ENCODE results near the gene PHACTR1.

Gene PHACTR1

GRCh38 chr6:13038315-13038714 lies 321.7 kb downstream of the PHACTR1 start:
- Histone ChIP-seq H2AFZ (ENCODE audit: low read depth, low read length) (no peak overlapping the region), H3K4me1 (ENCODE audit: insufficient read depth, low read length) (no peaks in the 10 kb centered on the region), H3K36me3 (ENCODE audit: insufficient read depth, low read length) (no peaks in the 10 kb centered on the region), H3K9me3 (ENCODE audit: low read length) (no peaks in the 10 kb centered on the region), H3K4me3 (ENCODE audit: low read length) (no peak overlapping the region), H3K27me3 (ENCODE audit: insufficient read depth, low read length) (no peaks in the 10 kb centered on the region)

- no peak overlapping the region for H3K4me3 ChIP-seq (ENCODE audit: low read length)
- no peaks in the 10 kb centered on the region for H3K9me3 ChIP-seq (ENCODE audit: low read length)
- H3K4me1 ChIP-seq (ENCODE audit: insufficient read depth, low read length) = no peaks in the 10 kb centered on the region
- H3K27me3 ChIP-seq (ENCODE audit: insufficient read depth, low read length) = no peaks in the 10 kb centered on the region
- H3K36me3 ChIP-seq (ENCODE audit: insufficient read depth, low read length) = no peaks in the 10 kb centered on the region
- H2AFZ ChIP-seq (ENCODE audit: low read depth, low read length) = no peak overlapping the region
These were observed 322.2 kb downstream of the PHACTR1 start for GRCh38 chr6:13038741-13039190.

GRCh38 chr6:13044390-13044789 lies 327.8 kb downstream of the PHACTR1 start:
- Histone ChIP-seq H3K27me3 (ENCODE audit: insufficient read depth, low read length) (no peaks in the 10 kb centered on the region), H3K4me1 (ENCODE audit: insufficient read depth, low read length) (no peaks in the 10 kb centered on the region), H3K36me3 (ENCODE audit: insufficient read depth, low read length) (no peaks in the 10 kb centered on the region), H3K9me3 (ENCODE audit: low read length) (no peaks in the 10 kb centered on the region), H3K4me3 (ENCODE audit: low read length) (no peak overlapping the region), H2AFZ (ENCODE audit: low read depth, low read length) (no peak overlapping the region)

GRCh38 chr6:13044896-13045295 lies 328.3 kb downstream of the PHACTR1 start:
- no peak overlapping the region for H3K4me3 ChIP-seq (ENCODE audit: low read length)
- no peaks in the 10 kb centered on the region for H3K4me1 ChIP-seq (ENCODE audit: insufficient read depth, low read length)
- no peak overlapping the region for H2AFZ ChIP-seq (ENCODE audit: low read depth, low read length)
- H3K36me3 ChIP-seq (ENCODE audit: insufficient read depth, low read length) = no peaks in the 10 kb centered on the region
- H3K9me3 ChIP-seq (ENCODE audit: low read length) = no peaks in the 10 kb centered on the region
- H3K27me3 ChIP-seq (ENCODE audit: insufficient read depth, low read length) = no peaks in the 10 kb centered on the region

- Histone ChIP-seq H3K4me3 (ENCODE audit: low read length) (no peak overlapping the region), H2AFZ (ENCODE audit: low read depth, low read length) (no peak overlapping the region), H3K36me3 (ENCODE audit: insufficient read depth, low read length) (no peaks in the 10 kb centered on the region), H3K4me1 (ENCODE audit: insufficient read depth, low read length) (no peaks in the 10 kb centered on the region), H3K9me3 (ENCODE audit: low read length) (no peaks in the 10 kb centered on the region), H3K27me3 (ENCODE audit: insufficient read depth, low read length) (no peaks in the 10 kb centered on the region)
These were observed 329.1 kb downstream of the PHACTR1 start for GRCh38 chr6:13045676-13046075.

- no peak overlapping the region for H2AFZ ChIP-seq (ENCODE audit: low read depth, low read length)
- no peaks in the 10 kb centered on the region for H3K9me3 ChIP-seq (ENCODE audit: low read length)
- no peak overlapping the region for H3K4me3 ChIP-seq (ENCODE audit: low read length)
- no peaks in the 10 kb centered on the region for H3K27me3 ChIP-seq (ENCODE audit: insufficient read depth, low read length)
- H3K36me3 ChIP-seq (ENCODE audit: insufficient read depth, low read length) = no peaks in the 10 kb centered on the region
- H3K4me1 ChIP-seq (ENCODE audit: insufficient read depth, low read length) = no peaks in the 10 kb centered on the region
These were observed 329.5 kb downstream of the PHACTR1 start for GRCh38 chr6:13046084-13046483.

- no peak overlapping the region for H3K4me3 ChIP-seq (ENCODE audit: low read length)
- H2AFZ ChIP-seq (ENCODE audit: low read depth, low read length) = no peak overlapping the region
- H3K36me3 ChIP-seq (ENCODE audit: insufficient read depth, low read length) = no peaks in the 10 kb centered on the region
- no peaks in the 10 kb centered on the region for H3K9me3 ChIP-seq (ENCODE audit: low read length)
- no peaks in the 10 kb centered on the region for H3K27me3 ChIP-seq (ENCODE audit: insufficient read depth, low read length)
- H3K4me1 ChIP-seq (ENCODE audit: insufficient read depth, low read length) = no peaks in the 10 kb centered on the region
These were observed 331.5 kb downstream of the PHACTR1 start for GRCh38 chr6:13048113-13048512.

GRCh38 chr6:13049666-13050254 lies 333.2 kb downstream of the PHACTR1 start:
- Histone ChIP-seq H3K4me3 (ENCODE audit: low read length) (no peak overlapping the region), H3K9me3 (ENCODE audit: low read length) (no peaks in the 10 kb centered on the region), H3K27me3 (ENCODE audit: insufficient read depth, low read length) (no peaks in the 10 kb centered on the region), H2AFZ (ENCODE audit: low read depth, low read length) (no peak overlapping the region), H3K36me3 (ENCODE audit: insufficient read depth, low read length) (no peaks in the 10 kb centered on the region), H3K4me1 (ENCODE audit: insufficient read depth, low read length) (no peaks in the 10 kb centered on the region)

- H2AFZ ChIP-seq (ENCODE audit: low read depth, low read length) = no peak overlapping the region
- H3K36me3 ChIP-seq (ENCODE audit: insufficient read depth, low read length) = no peaks in the 10 kb centered on the region
- no peaks in the 10 kb centered on the region for H3K9me3 ChIP-seq (ENCODE audit: low read length)
- H3K27me3 ChIP-seq (ENCODE audit: insufficient read depth, low read length) = no peaks in the 10 kb centered on the region
- no peaks in the 10 kb centered on the region for H3K4me1 ChIP-seq (ENCODE audit: insufficient read depth, low read length)
- no peak overlapping the region for H3K4me3 ChIP-seq (ENCODE audit: low read length)
These were observed 336.5 kb downstream of the PHACTR1 start for GRCh38 chr6:13053006-13053461.

- Histone ChIP-seq H3K27me3 (ENCODE audit: insufficient read depth, low read length) (no peaks in the 10 kb centered on the region), H3K4me3 (ENCODE audit: low read length) (no peak overlapping the region), H2AFZ (ENCODE audit: low read depth, low read length) (no peak overlapping the region), H3K4me1 (ENCODE audit: insufficient read depth, low read length) (no peaks in the 10 kb centered on the region), H3K36me3 (ENCODE audit: insufficient read depth, low read length) (no peaks in the 10 kb centered on the region), H3K9me3 (ENCODE audit: low read length) (no peaks in the 10 kb centered on the region)
These were observed 341.5 kb downstream of the PHACTR1 start for GRCh38 chr6:13058051-13058450.

- Histone ChIP-seq H3K4me3 (ENCODE audit: low read length) (no peak overlapping the region), H3K9me3 (ENCODE audit: low read length) (no peaks in the 10 kb centered on the region), H2AFZ (ENCODE audit: low read depth, low read length) (no peak overlapping the region), H3K36me3 (ENCODE audit: insufficient read depth, low read length) (no peaks in the 10 kb centered on the region), H3K4me1 (ENCODE audit: insufficient read depth, low read length) (no peaks in the 10 kb centered on the region), H3K27me3 (ENCODE audit: insufficient read depth, low read length) (no peaks in the 10 kb centered on the region)
These were observed 342.5 kb downstream of the PHACTR1 start for GRCh38 chr6:13059026-13059425.

GRCh38 chr6:13063300-13063918 lies 346.8 kb downstream of the PHACTR1 start:
- Histone ChIP-seq H2AFZ (ENCODE audit: low read depth, low read length) (no peak overlapping the region), H3K9me3 (ENCODE audit: low read length) (no peaks in the 10 kb centered on the region), H3K4me1 (ENCODE audit: insufficient read depth, low read length) (no peaks in the 10 kb centered on the region), H3K27me3 (ENCODE audit: insufficient read depth, low read length) (no peaks in the 10 kb centered on the region), H3K4me3 (ENCODE audit: low read length) (no peak overlapping the region), H3K36me3 (ENCODE audit: insufficient read depth, low read length) (no peaks in the 10 kb centered on the region)

- H2AFZ ChIP-seq (ENCODE audit: low read depth, low read length) = no peak overlapping the region
- H3K9me3 ChIP-seq (ENCODE audit: low read length) = no peaks in the 10 kb centered on the region
- H3K4me3 ChIP-seq (ENCODE audit: low read length) = no peak overlapping the region
- no peaks in the 10 kb centered on the region for H3K27me3 ChIP-seq (ENCODE audit: insufficient read depth, low read length)
- H3K4me1 ChIP-seq (ENCODE audit: insufficient read depth, low read length) = no peaks in the 10 kb centered on the region
- no peaks in the 10 kb centered on the region for H3K36me3 ChIP-seq (ENCODE audit: insufficient read depth, low read length)
These were observed 349.0 kb downstream of the PHACTR1 start for GRCh38 chr6:13065581-13065980.

GRCh38 chr6:13066050-13066449 lies 349.5 kb downstream of the PHACTR1 start:
- H2AFZ ChIP-seq (ENCODE audit: low read depth, low read length) = no peak overlapping the region
- no peaks in the 10 kb centered on the region for H3K36me3 ChIP-seq (ENCODE audit: insufficient read depth, low read length)
- no peaks in the 10 kb centered on the region for H3K27me3 ChIP-seq (ENCODE audit: insufficient read depth, low read length)
- H3K9me3 ChIP-seq (ENCODE audit: low read length) = no peaks in the 10 kb centered on the region
- no peaks in the 10 kb centered on the region for H3K4me1 ChIP-seq (ENCODE audit: insufficient read depth, low read length)
- no peak overlapping the region for H3K4me3 ChIP-seq (ENCODE audit: low read length)

Measured in neuron (in vitro differentiated cells).